Jurkat, Clone E6-1 (cell line): Measurements from ENCODE around the gene ENOX1.
"Not testable (repeated sequence)": the region's sequence is repeated elsewhere in the genome, so short reads cannot be mapped to it uniquely, and the experiment has no call there.

ENCODE experiments used
- DNase-seq: peaks from one replicate; pipeline ENCODE4 v3.0.0-alpha.2; 2011; ENCODE audit warnings: low read depth, low spot score
- H3K4me3 ChIP-seq: 2 replicates; pipeline ENCODE4 v1.5.1; 2011; ENCODE audit warnings: mild to moderate bottlenecking, low read length, control low read depth, moderate library complexity

ENOX1 gene

DNA sequence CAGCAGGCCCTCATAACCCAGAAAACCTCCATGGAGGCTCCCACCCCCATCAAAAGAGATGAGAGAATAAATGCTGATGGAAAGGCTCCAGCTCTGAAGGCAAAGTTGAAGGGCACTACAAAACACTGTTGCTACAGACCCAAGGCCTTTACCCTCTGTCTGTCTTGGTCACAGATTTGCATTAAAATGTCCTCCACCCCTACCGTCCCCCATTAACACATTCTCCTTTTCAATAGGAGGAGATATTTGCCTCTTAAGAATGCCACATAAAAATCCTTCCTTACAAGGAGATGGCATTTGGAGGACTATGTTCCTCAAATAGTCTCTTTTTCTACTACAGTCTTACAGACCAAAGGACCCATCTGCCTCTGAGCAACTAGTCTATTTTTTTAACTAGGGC, 361.5 kb downstream of the ENOX1 start:
- H3K4me3 ChIP-seq = no peak overlapping the region

GRCh38 chr13:43424412-43424811, 362.4 kb downstream of the ENOX1 start:
- DNase-seq = no peak
- no peak overlapping the region for H3K4me3 ChIP-seq

More for the DNA sequence above, 361.5 kb downstream of the ENOX1 start:
- DNase-seq = no peak

GRCh38 chr13:43422116-43422515, 364.7 kb downstream of the ENOX1 start:
- no peak for DNase-seq
- H3K4me3 ChIP-seq = no peak overlapping the region

DNA sequence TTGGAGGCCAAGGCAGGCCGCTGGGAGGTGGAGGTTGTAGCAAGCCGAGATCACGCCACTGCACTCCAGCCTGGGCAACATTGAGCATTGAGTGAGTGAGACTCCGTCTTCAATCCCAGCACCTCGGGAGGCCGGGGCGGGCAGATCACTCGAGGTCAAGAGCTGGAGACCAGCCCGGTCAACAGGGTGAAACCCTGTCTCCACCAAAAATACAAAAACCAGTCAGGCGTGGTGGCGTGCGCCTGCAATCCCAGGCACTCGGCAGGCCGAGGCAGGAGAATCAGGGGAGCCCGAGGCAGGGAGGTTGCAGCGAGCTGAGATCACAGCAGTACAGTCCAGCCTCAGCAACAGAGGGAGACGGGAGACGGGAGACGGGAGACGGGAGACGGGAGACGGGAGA, 369.9 kb downstream of the ENOX1 start:
- not testable (repeated sequence) for DNase-seq, H3K4me3 ChIP-seq

- not testable (repeated sequence) for H3K4me3 ChIP-seq, DNase-seq
These were observed 370.4 kb downstream of the ENOX1 start for GRCh38 chr13:43416408-43416807.

DNA sequence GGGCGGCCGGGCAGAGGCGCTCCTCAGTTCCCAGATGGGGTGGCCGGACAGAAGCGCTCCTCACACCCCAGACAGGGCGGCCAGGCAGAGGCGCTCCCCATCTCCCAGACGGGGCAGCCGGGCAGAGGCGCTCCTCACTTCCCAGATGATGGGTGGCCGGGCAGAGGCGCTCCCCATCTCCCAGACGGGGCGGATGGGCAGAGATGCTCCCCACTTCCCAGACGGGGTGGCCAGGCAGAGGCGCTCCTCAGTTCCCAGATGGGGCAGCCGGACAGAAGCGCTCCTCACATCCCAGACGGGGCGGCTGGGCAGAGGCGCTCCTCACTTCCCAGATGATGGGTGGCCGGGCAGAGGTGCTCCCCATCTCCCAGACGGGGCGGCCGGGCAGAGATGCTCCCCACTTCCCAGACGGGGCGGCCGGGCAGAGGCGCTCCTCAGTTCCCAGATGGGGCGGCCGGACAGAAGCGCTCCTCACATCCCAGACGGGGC, 370.8 kb downstream of the ENOX1 start:
- DNase-seq, H3K4me3 ChIP-seq: not testable (repeated sequence)

DNA sequence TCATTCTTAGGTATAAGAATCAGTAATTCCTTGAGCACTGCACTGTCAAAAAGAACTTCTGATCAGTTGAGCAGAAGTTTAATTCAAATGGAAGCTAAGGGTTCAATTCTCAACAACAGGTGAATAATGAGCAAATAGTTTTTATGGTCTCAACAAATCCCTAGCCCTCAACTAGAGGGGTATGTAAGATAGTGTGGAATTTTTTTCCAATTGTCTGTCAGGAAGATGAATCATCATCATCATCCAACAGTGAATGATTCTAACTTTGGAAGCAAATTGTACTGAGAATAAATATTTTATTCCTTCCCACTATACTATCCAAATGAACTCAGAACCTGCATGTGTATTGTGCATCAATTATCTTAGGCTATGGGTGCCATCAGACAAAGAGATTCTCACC, 372.7 kb downstream of the ENOX1 start:
- DNase-seq = no peak
- H3K4me3 ChIP-seq = no peak overlapping the region

DNA sequence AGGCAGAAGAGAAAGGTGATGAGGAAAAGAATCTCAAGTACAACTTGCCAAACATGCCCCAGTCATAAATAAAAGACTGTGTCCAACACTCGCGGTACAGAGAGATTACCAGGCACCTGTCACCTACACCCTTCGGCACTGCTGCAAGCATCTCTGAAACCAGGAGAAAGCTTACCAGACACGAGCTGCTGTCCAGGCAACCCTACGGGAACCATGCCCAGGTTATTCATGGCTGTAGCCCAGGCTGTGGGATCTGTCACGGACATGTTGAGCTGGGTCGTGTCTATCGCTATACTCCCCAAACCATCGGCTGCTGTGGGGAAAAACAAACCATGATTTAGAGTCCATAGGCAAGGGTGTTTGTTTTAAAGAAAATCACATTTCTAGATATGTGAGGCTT, 375.0 kb downstream of the ENOX1 start:
- no peak overlapping the region for H3K4me3 ChIP-seq
- DNase-seq = no peak

GRCh38 chr13:43411211-43411610, 375.6 kb downstream of the ENOX1 start:
- H3K4me3 ChIP-seq = no peak overlapping the region
- DNase-seq = no peak

DNA sequence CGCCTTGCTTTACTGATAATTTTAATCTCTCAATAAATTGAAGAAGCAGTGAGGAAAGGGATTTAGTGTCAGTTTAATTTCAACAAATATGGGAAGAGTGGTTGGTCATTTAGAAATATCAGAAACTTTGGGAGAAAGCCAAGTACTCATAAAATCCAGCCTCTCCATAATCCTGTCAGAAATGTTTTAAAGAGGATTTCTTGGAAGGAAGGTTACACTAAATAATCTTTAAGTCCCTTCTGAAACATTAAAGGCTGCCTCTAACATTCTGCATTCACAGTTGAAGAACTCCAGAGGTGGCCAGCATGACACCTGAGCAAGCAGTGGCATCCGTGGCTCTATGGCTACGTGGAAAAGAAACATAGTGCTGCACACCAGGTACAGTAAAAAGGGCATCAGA, 378.5 kb downstream of the ENOX1 start:
- no peak overlapping the region for H3K4me3 ChIP-seq
- DNase-seq = no peak

GRCh38 chr13:43407023-43407581, 379.7 kb downstream of the ENOX1 start:
- no peak overlapping the region for H3K4me3 ChIP-seq
- DNase-seq = no peak

GRCh38 chr13:43405457-43405856, 381.3 kb downstream of the ENOX1 start:
- no peak overlapping the region for H3K4me3 ChIP-seq
- DNase-seq = no peak

GRCh38 chr13:43402380-43402779, 384.4 kb downstream of the ENOX1 start:
- no peak for DNase-seq
- H3K4me3 ChIP-seq = no peak overlapping the region

DNA sequence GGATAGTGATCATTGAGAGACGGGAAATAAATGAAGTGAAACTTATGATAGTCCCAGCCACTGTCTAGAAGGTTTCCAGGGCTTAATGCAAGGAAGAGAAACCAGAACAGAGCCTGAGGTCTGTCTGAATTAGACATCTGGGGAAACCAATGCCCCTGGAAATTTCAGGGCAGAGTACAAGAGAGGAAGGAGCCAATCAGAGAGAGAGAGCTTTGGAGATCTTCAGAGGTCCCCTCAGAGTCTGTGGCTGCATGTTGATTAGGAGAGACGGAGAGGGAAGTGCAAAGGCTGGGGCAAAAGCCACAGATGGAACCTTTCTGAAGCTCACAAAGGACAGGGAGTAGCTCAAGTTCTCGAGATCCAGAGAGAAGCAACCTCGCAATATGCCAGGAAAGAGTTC, 385.4 kb downstream of the ENOX1 start:
- no peak for DNase-seq
- H3K4me3 ChIP-seq = no peak overlapping the region

GRCh38 chr13:43397111-43397510, 389.7 kb downstream of the ENOX1 start:
- no peak for DNase-seq

GRCh38 chr13:43391036-43391435, 395.7 kb downstream of the ENOX1 start:
- DNase-seq = no peak
- H3K4me3 ChIP-seq = no peak overlapping the region

More at GRCh38 chr13:43397111-43397510, 389.7 kb downstream of the ENOX1 start:
- H3K4me3 ChIP-seq = no peak overlapping the region

- no peak overlapping the region for H3K4me3 ChIP-seq
- DNase-seq = no peak
These were observed 396.2 kb downstream of the ENOX1 start for GRCh38 chr13:43390619-43391018.

DNA sequence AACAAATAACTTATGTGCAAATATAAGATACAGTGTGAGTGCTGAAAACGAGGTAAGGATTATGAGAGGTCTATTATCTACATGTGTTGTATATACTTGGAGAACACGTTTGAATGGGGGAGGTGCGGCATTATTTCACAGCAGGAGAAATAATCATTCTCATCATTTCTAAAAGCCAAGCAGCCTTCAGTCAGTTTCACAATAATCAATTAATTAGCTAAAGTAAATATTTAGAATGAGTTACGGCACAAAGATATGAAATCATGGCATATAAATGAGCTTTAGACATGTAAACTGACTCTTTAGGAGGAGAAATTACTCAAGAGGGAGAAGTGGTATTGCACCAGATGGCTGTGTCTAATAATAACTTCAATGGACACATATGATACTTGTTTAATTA, 396.8 kb downstream of the ENOX1 start:
- no peak for DNase-seq
- no peak overlapping the region for H3K4me3 ChIP-seq

DNA sequence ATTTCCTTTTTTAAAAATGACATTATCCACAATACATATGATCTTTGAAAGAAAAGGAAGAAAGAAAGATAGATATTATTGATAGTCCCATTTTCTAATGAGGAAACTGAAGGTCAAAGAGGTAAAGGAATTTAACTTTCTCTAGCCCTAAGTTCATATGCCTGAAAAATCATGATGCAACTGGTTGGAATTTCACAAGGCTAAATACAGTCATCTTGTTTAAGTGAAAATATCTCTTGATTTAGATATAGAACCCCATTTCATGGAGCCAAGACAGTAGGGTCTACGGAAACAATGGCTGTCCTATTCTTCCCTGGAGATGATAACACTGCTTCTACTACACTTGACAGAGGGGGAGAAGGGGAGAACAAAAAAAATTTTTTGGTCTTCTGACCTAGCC, 397.2 kb downstream of the ENOX1 start:
- H3K4me3 ChIP-seq = no peak overlapping the region
- no peak for DNase-seq

DNA sequence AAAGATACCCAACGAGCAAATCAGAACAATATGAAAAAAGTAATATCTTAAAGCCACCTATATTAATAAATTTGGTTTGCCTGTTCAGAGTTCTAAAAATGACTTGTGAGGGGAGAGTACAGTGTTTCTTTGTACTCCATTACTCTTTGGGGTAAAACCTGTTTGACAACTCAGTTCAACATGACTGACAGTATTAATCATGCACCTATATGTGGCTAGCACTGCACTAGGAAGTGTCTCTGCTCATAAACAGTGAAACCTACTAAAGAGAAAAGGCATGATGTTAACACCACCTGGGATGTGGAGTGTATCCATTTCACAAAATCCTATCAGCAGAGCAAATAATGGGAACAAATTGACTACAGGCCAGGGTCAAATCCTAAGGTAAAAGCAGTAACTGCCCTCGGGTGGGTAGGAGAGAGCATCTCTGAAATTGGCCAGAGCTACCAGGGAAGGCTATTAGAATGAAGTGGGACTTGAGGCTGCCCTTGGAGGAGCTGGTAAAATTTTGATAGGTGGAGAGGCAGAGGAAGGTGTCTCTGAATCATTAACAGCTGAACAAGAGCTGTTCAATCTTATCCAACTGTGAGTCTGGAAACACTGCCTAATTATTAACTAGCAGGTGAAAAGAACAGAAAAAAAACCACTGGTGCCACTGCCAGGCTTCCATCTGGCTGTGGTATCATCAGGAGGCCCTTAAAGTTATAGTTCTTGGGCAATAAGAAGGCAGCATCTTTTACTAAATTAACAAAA, 398.3 kb downstream of the ENOX1 start:
- H3K4me3 ChIP-seq = no peak overlapping the region
- no peak for DNase-seq

GRCh38 chr13:43387880-43388279, 398.9 kb downstream of the ENOX1 start:
- DNase-seq = no peak
- H3K4me3 ChIP-seq = no peak overlapping the region
